GM12878 (cell line): ENCODE results near the gene BCL10. TPM values are rescaled to one million over a fixed set of nuclear protein-coding genes. Genes with fewer than 3 reads are reported as not detected.

Experiments used
- ATAC-seq: fragments of 200-7000 bp; cut with Tn5 transposase; 3 replicates; pipeline ENCODE4 v1.9.1; 2020; ENCODE audit warnings: mild to moderate bottlenecking, moderate library complexity
- BruUV-seq: library from RNA; stranded (reverse); fragments of 400-500 nt; replicated peaks from 2 replicates; lab custom pipeline; 2021; lab: Mats Ljungman, UMichigan
- CTCF ChIA-PET: fragments of 300-600 bp; sonication (Branson Sonifier 250); formaldehyde crosslinking; extraction: SDS; loops from one replicate; lab custom pipeline; 2021; ENCODE audit warnings: inconsistent platforms; lab: Yijun Ruan, JAX
- POLR2A ChIA-PET: fragments of 350-600 bp; formaldehyde crosslinking; extraction: SDS; loops from one replicate; lab custom pipeline; 2021; ENCODE audit warnings: inconsistent platforms; lab: Charles Lee
- RAD21 ChIA-PET: fragments of 300-600 bp; sonication (Branson Sonifier 250); formaldehyde crosslinking; loops from one replicate; lab custom pipeline; 2023; ENCODE audit warnings: antibody characterized with exemption; ENCODE audit not compliant: unreplicated experiment; lab: Charles Lee
- SMC1A ChIA-PET: fragments of 300-600 bp; sonication (Branson Sonifier 250); formaldehyde crosslinking; loops from one replicate; lab custom pipeline; 2023; ENCODE audit not compliant: unreplicated experiment, uncharacterized antibody; lab: Charles Lee
- DNase-seq: peaks from one replicate; pipeline ENCODE4 v3.0.0-alpha.2; 2011; ENCODE audit warnings: low read depth, low spot score
- FAIRE-seq: peaks from 3 replicates; lab custom pipeline; 2011; peaks lifted over from hg19 to GRCh38; lab: Jason Lieb, UNC
- H2AFZ ChIP-seq: 2 replicates; pipeline ENCODE4 v1.6.0; 2011; ENCODE audit warnings: low read depth, low read length, control low read depth; ENCODE audit not compliant: control insufficient read depth
- H3K27ac ChIP-seq: 2 replicates; pipeline ENCODE4 v1.5.1; 2011; ENCODE audit warnings: control low read depth; ENCODE audit not compliant: control insufficient read depth, insufficient read depth
- H3K27me3 ChIP-seq, 2 experiments: replicated peaks in 1 of 2; 2 replicates each; pipeline versions ENCODE4 v1.6.0 to v1.6.1; 2011; ENCODE audit warnings: low read length in 1 of 2; ENCODE audit not compliant: control insufficient read depth in 2 of 2, insufficient read depth in 2 of 2
- H3K36me3 ChIP-seq, 2 experiments: 2 replicates each; pipeline ENCODE4 v1.5.1; 2011; ENCODE audit warnings: low read length in 1 of 2; ENCODE audit not compliant: control insufficient read depth in 2 of 2, insufficient read depth in 2 of 2
- H3K4me1 ChIP-seq: 2 replicates; pipeline ENCODE4 v1.6.1; 2011; ENCODE audit warnings: mild to moderate bottlenecking, low read length, moderate library complexity, mixed read lengths; ENCODE audit not compliant: control insufficient read depth, insufficient read depth
- H3K4me2 ChIP-seq: 2 replicates; pipeline ENCODE4 v1.6.0; 2011; ENCODE audit warnings: control low read depth; ENCODE audit not compliant: control insufficient read depth, insufficient read depth
- H3K4me3 ChIP-seq: fragments of 200-600 bp; sonication (generic); 2 replicates; pipeline ENCODE4 v1.5.1; 2016
- H3K79me2 ChIP-seq: 2 replicates; pipeline ENCODE4 v1.6.0; 2011; ENCODE audit warnings: low read length; ENCODE audit not compliant: control insufficient read depth, insufficient read depth
- H3K9ac ChIP-seq: 2 replicates; pipeline ENCODE4 v1.8.0; 2011; ENCODE audit warnings: low read length, control low read depth, mixed read lengths; ENCODE audit not compliant: control insufficient read depth, insufficient read depth
- H3K9me3 ChIP-seq: replicated peaks from 3 replicates; pipeline ENCODE4 v1.5.1; 2011; ENCODE audit warnings: mild to moderate bottlenecking, low read length; ENCODE audit not compliant: control insufficient read depth, insufficient read depth
- H4K20me1 ChIP-seq: 2 replicates; pipeline ENCODE4 v1.6.0; 2011; ENCODE audit not compliant: control insufficient read depth, insufficient read depth
- FOXM1 ChIP-seq: IDR thresholded peaks from 2 replicates; pipeline ENCODE4 v1.6.1; 2012; ENCODE audit warnings: low read depth, mild to moderate bottlenecking, inconsistent platforms, low read length, moderate library complexity
- GATAD2B ChIP-seq: fragments of 450-650 bp; conservative IDR thresholded peaks from 2 replicates; pipeline ENCODE4 v1.6.1; 2017; ENCODE audit warnings: low read depth, mild to moderate bottlenecking, moderate library complexity
- NFIC ChIP-seq: IDR thresholded peaks from 2 replicates; pipeline ENCODE4 v1.6.1; 2012; ENCODE audit warnings: low read depth, mild to moderate bottlenecking, inconsistent platforms, low read length, moderate library complexity
- STAT3 ChIP-seq: IDR thresholded peaks from 2 replicates; pipeline ENCODE4 v1.6.1; 2011; ENCODE audit warnings: low read depth, low read length, improper control_type of control experiment
- TCF12 ChIP-seq: IDR thresholded peaks from 2 replicates; pipeline ENCODE4 v1.6.1; 2011; ENCODE audit warnings: low read depth, mild to moderate bottlenecking, low read length
- WGBS: methylation state at CpG from one replicate; pipeline ENCODE4 v1.1.6; 2016; ENCODE audit warnings: low lambda C conversion rate; ENCODE audit not compliant: insufficient replicate concordance, insufficient coverage; ENCODE audit errors: missing lambda C conversion rate; 5-methylcytosine and 5-hydroxymethylcytosine counted together
- in situ Hi-C: fragments of 300-500 bp; cut with MboI; formaldehyde crosslinking; loops from 9 replicates; pipeline ENCODE4 v1.14.3; 2018; ENCODE audit warnings: mixed read lengths
- intact Hi-C: fragments of 100-400 bp; cut with micrococcal nuclease; formaldehyde crosslinking; loops from one replicate; pipeline ENCODE4 v1.14.2; 2022; ENCODE audit not compliant: unreplicated experiment
- polyA plus RNA-seq, 11 experiments: library from polyadenylated mRNA; depleted of rRNA in 4 of 11; unstranded in 6 of 11; stranded (reverse) in 5 of 11; fragments of >200 nt; fragmentation: Nextera tagmentation in 4 of 11; fragmentation: Illumina TruSeq in 1 of 11; extraction: Ambion mirVana in 4 of 11; extraction: Trizol in 1 of 11; gene quantifications; 1 replicate in 1 of 11; 2 replicates in 10 of 11; pipeline versions ENCODE4 v1.2.1 to v1.2.3, GENCODE V29; 2011 to 2016; ENCODE audit warnings: inconsistent platforms in 2 of 11, missing spikeins in 2 of 11, low read depth in 1 of 11
- total RNA-seq, 4 experiments: library from RNA; depleted of rRNA in 3 of 4; stranded (reverse); fragments of >200 nt in 3 of 4; fragmentation: Illumina TruSeq in 1 of 4; extraction: Trizol in 1 of 4; gene quantifications; 2 replicates each; pipeline versions ENCODE4 v1.2.1 to v1.2.3, GENCODE V29; 2013 to 2021
- TF ChIP-seq, protein P1 (sequence below): fragments of 450-650 bp; IDR thresholded peaks from 2 replicates; pipeline ENCODE4 v1.6.1; 2018; ENCODE audit warnings: mild to moderate bottlenecking, low read depth, moderate library complexity; ENCODE audit not compliant: partially characterized antibody
- TF ChIP-seq, protein P2 (sequence below): IDR thresholded peaks from 2 replicates; pipeline ENCODE4 v1.6.1; 2012; ENCODE audit warnings: low read depth, low read length, improper control_type of control experiment
- TF ChIP-seq, protein P3 (sequence below): IDR thresholded peaks from 2 replicates; pipeline ENCODE4 v1.6.1; 2011; ENCODE audit warnings: low read depth, low read length, improper control_type of control experiment, borderline replicate concordance
- TF ChIP-seq, protein P4 (sequence below): fragments of 450-650 bp; IDR thresholded peaks from 2 replicates; pipeline ENCODE4 v1.6.1; 2016; ENCODE audit warnings: mild to moderate bottlenecking

The BCL10 gene
- total and polyA plus RNA-seq, 10 of the 15 experiments (the other 5 are each of a cell fraction or from before 2014, with no cell fraction given) = 10.6 to 35.2 (median 19.5) TPM

DNA sequence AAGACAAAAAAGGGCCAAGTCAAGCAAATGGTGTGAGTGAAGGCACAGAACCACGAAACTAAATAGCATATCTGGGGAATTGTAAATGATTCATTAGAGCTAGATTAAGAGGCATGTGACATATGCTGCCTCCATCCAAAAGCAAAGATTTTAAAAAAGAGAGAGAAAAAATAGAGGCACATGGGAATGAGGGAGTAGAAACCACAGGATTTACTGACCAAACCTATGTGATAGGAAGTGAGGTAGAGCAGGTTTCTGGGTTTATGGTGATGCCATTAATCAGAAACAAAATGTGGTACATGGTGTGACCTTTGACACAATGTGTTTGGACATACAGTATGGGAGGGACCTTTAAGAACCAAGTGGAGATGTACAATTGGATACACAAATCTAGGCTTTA lies 30.5 kb downstream of the BCL10 start:
- intact Hi-C loops (no loop called here), in situ Hi-C loops (no loop called here)
- DNase-seq (no peak), ATAC-seq (no peak), FAIRE-seq (peak; percentile 57)
- no peak for TF ChIP-seq TCF12
- no peak for TF ChIP-seq NFIC
- TF ChIP-seq FOXM1 = no peak
- TF ChIP-seq, protein P1, sequence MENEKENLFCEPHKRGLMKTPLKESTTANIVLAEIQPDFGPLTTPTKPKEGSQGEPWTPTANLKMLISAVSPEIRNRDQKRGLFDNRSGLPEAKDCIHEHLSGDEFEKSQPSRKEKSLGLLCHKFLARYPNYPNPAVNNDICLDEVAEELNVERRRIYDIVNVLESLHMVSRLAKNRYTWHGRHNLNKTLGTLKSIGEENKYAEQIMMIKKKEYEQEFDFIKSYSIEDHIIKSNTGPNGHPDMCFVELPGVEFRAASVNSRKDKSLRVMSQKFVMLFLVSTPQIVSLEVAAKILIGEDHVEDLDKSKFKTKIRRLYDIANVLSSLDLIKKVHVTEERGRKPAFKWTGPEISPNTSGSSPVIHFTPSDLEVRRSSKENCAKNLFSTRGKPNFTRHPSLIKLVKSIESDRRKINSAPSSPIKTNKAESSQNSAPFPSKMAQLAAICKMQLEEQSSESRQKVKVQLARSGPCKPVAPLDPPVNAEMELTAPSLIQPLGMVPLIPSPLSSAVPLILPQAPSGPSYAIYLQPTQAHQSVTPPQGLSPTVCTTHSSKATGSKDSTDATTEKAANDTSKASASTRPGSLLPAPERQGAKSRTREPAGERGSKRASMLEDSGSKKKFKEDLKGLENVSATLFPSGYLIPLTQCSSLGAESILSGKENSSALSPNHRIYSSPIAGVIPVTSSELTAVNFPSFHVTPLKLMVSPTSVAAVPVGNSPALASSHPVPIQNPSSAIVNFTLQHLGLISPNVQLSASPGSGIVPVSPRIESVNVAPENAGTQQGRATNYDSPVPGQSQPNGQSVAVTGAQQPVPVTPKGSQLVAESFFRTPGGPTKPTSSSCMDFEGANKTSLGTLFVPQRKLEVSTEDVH = no peak
- TF ChIP-seq, protein P2, sequence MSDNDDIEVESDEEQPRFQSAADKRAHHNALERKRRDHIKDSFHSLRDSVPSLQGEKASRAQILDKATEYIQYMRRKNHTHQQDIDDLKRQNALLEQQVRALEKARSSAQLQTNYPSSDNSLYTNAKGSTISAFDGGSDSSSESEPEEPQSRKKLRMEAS = no peak
- TF ChIP-seq STAT3 = no peak
- TF ChIP-seq, protein P3, sequence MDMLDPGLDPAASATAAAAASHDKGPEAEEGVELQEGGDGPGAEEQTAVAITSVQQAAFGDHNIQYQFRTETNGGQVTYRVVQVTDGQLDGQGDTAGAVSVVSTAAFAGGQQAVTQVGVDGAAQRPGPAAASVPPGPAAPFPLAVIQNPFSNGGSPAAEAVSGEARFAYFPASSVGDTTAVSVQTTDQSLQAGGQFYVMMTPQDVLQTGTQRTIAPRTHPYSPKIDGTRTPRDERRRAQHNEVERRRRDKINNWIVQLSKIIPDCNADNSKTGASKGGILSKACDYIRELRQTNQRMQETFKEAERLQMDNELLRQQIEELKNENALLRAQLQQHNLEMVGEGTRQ = no peak
- TF ChIP-seq, protein P4, sequence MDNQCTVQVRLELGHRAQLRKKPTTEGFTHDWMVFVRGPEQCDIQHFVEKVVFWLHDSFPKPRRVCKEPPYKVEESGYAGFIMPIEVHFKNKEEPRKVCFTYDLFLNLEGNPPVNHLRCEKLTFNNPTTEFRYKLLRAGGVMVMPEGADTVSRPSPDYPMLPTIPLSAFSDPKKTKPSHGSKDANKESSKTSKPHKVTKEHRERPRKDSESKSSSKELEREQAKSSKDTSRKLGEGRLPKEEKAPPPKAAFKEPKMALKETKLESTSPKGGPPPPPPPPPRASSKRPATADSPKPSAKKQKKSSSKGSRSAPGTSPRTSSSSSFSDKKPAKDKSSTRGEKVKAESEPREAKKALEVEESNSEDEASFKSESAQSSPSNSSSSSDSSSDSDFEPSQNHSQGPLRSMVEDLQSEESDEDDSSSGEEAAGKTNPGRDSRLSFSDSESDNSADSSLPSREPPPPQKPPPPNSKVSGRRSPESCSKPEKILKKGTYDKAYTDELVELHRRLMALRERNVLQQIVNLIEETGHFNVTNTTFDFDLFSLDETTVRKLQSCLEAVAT = no peak
- no peak for TF ChIP-seq GATAD2B
- Histone ChIP-seq H3K4me1 (no peaks in the 10 kb centered on the region), H4K20me1 (no peaks in the 10 kb centered on the region), H3K27ac (no peak overlapping the region), H3K9ac (no peak overlapping the region), H3K4me2 (no peak overlapping the region), H3K4me3 (no peak overlapping the region), H2AFZ (no peak overlapping the region), H3K79me2 (no peaks in the 10 kb centered on the region), H3K9me3 (no peaks in the 10 kb centered on the region; the same call in 2 of the 3 replicates), H3K36me3 (no peaks in the 10 kb centered on the region), H3K27me3 (no peaks in the 10 kb centered on the region)
- CTCF ChIA-PET = interaction anchor here (0.8 to 3.6 kb wide), 6 partner anchors 9 to 136 kb away, joined by 3 to 11 read pairs (median 4); partner anchors contain the start of gene C1orf52
- POLR2A ChIA-PET = no interaction called here
- WGBS = 88% methylated on average over 1 of the region's 1 CpG
- no TSS peak for BruUV-seq
- RAD21 ChIA-PET = no interaction called here
- SMC1A ChIA-PET = no interaction called here
